ENCODE results near the gene RTN3. TPM values are rescaled to one million over a fixed set of nuclear protein-coding genes. Genes with fewer than 3 reads are reported as not detected.

RTN3 gene
- total and polyA plus RNA-seq, 3 donors from 2014 or later = 75.6 to 103 (median 81.6) TPM

GRCh38 chr11:63802637-63803414 is 121.5 kb downstream of the RTN3 start:
- H3K4me1 ChIP-seq = no peaks in the 10 kb centered on the region
- 91 to 92% methylated on average over 10 of the region's 10 CpGs for WGBS, 2 donors
- H3K27ac ChIP-seq = no peak overlapping the region
- no peaks in the 10 kb centered on the region for H3K36me3 ChIP-seq (ENCODE audit: low read depth, missing control alignments)
- no peaks in the 10 kb centered on the region for H3K9me3 ChIP-seq
- intact Hi-C loops (cut with DNase I; ENCODE audit: low total_unique reads) = no loop called here
- no peak overlapping the region for H3K4me3 ChIP-seq
- TF ChIP-seq POLR2A (IDR thresholded peaks at IDR 0.05) = no peak
- TF ChIP-seq CTCF (IDR thresholded peaks at IDR 0.05) = no peak
- DNase-seq = no peak
- no peaks in the 10 kb centered on the region for H3K27me3 ChIP-seq

GRCh38 chr11:63804259-63804658 is 123.0 kb downstream of the RTN3 start:
- WGBS, 2 donors = 77 to 81% methylated on average over 6 of the region's 6 CpGs
- Histone ChIP-seq H3K27ac (no peak overlapping the region), H3K4me3 (no peak overlapping the region), H3K27me3 (no peaks in the 10 kb centered on the region), H3K9me3 (no peaks in the 10 kb centered on the region), H3K36me3 (ENCODE audit: low read depth, missing control alignments) (no peaks in the 10 kb centered on the region), H3K4me1 (no peaks in the 10 kb centered on the region)
- no peak for DNase-seq
- no peak for TF ChIP-seq POLR2A (IDR thresholded peaks at IDR 0.05)
- no peak for TF ChIP-seq CTCF (IDR thresholded peaks at IDR 0.05)
- intact Hi-C loops (cut with DNase I; ENCODE audit: low total_unique reads) = no loop called here

- no peaks in the 10 kb centered on the region for H3K36me3 ChIP-seq (ENCODE audit: low read depth, missing control alignments)
- 67 to 74% methylated on average over 9 of the region's 9 CpGs for WGBS, 2 donors
- intact Hi-C loops (cut with DNase I; ENCODE audit: low total_unique reads) = no loop called here
- no peak overlapping the region for H3K4me3 ChIP-seq
- H3K9me3 ChIP-seq = no peaks in the 10 kb centered on the region
- no peak overlapping the region for H3K27ac ChIP-seq
- no peak for DNase-seq
- H3K27me3 ChIP-seq = no peaks in the 10 kb centered on the region
- H3K4me1 ChIP-seq = no peaks in the 10 kb centered on the region
- TF ChIP-seq CTCF (IDR thresholded peaks at IDR 0.05) = no peak
- TF ChIP-seq POLR2A (IDR thresholded peaks at IDR 0.05) = no peak
These were observed 124.6 kb downstream of the RTN3 start for GRCh38 chr11:63805844-63806415.

Small RNA genes within 50 kb of the gene (small RNA-seq; reads per million reads assigned to genes)
- gene AP000753.3 (0 reads per million in 2 donors), gene RN7SL596P (0 reads per million in 2 donors)

Other genes starting within 250 kb of the RTN3 start
- gene PLAAT5, start 190.3 kb upstream of the RTN3 start, total RNA-seq = 10 to 100 TPM; 60.6 to 92.8 TPM
- 148 TPM for gene PLAAT5, start 190.3 kb upstream of the RTN3 start, polyA plus RNA-seq (ENCODE audit: insufficient read depth, low read depth, low replicate concordance)
- gene LGALS12, start 175.4 kb upstream of the RTN3 start, total RNA-seq = under 1 TPM in 1 of 2 donors, not detected in 1; 0.37 TPM
- not detected for gene LGALS12, start 175.4 kb upstream of the RTN3 start, polyA plus RNA-seq (ENCODE audit: insufficient read depth, low read depth, low replicate concordance)
- gene PLAAT4, start 144.7 kb upstream of the RTN3 start, total RNA-seq = 10 to 100 TPM in 1 of 2 donors, 1 to 10 TPM in 1; 9.8 to 14.2 TPM
- gene PLAAT4, start 144.7 kb upstream of the RTN3 start, polyA plus RNA-seq (ENCODE audit: insufficient read depth, low read depth, low replicate concordance) = 35.0 TPM
- 1 to 10 TPM in 1 of 2 donors, under 1 TPM in 1; 0.43 to 1.2 TPM for gene PLAAT2, start 118.1 kb upstream of the RTN3 start, total RNA-seq
- 0.66 TPM for gene PLAAT2, start 118.1 kb upstream of the RTN3 start, polyA plus RNA-seq (ENCODE audit: insufficient read depth, low read depth, low replicate concordance)
- 100 to 1,000 TPM; 136 to 147 TPM for gene PLAAT3, start 67.1 kb upstream of the RTN3 start, total RNA-seq
- gene PLAAT3, start 67.1 kb upstream of the RTN3 start, polyA plus RNA-seq (ENCODE audit: insufficient read depth, low read depth, low replicate concordance) = 301 TPM
- gene ATL3, start 10.1 kb upstream of the RTN3 start, total RNA-seq = 10 to 100 TPM; 51.1 to 63.9 TPM
- gene ATL3, start 10.1 kb upstream of the RTN3 start, polyA plus RNA-seq (ENCODE audit: insufficient read depth, low read depth, low replicate concordance) = 66.4 TPM
- gene ZFTA, start 87.3 kb downstream of the RTN3 start, total RNA-seq = 10 to 100 TPM; 19.5 to 31.0 TPM
- gene ZFTA, start 87.3 kb downstream of the RTN3 start, polyA plus RNA-seq (ENCODE audit: insufficient read depth, low read depth, low replicate concordance) = 12.0 TPM
- gene SPINDOC, start 132.0 kb downstream of the RTN3 start, total RNA-seq = 10 to 100 TPM; 38.6 to 45.1 TPM
- 71.6 TPM for gene SPINDOC, start 132.0 kb downstream of the RTN3 start, polyA plus RNA-seq (ENCODE audit: insufficient read depth, low read depth, low replicate concordance)
- gene MARK2, start 157.6 kb downstream of the RTN3 start, total RNA-seq = 10 to 100 TPM; 51.7 to 52.8 TPM
- 24.7 TPM for gene MARK2, start 157.6 kb downstream of the RTN3 start, polyA plus RNA-seq (ENCODE audit: insufficient read depth, low read depth, low replicate concordance)
- gene RCOR2, start 235.7 kb downstream of the RTN3 start, total RNA-seq = 1 to 10 TPM; 3.9 to 6.3 TPM
- 7.9 TPM for gene RCOR2, start 235.7 kb downstream of the RTN3 start, polyA plus RNA-seq (ENCODE audit: insufficient read depth, low read depth, low replicate concordance)